H9 (cell line): ENCODE results near the gene SMC3. TPM values are rescaled to one million over a fixed set of nuclear protein-coding genes. Genes with fewer than 3 reads are reported as not detected.

Experiments
- DNase-seq: peaks from one replicate; pipeline ENCODE4 v3.0.0-alpha.2; 2017
- H2AFZ ChIP-seq: one replicate; pipeline ENCODE4 v1.6.1; 2013; ENCODE audit warnings: mild to moderate bottlenecking, low read length, control low read depth, moderate library complexity
- H2AK5ac ChIP-seq: 2 replicates; pipeline ENCODE4 v1.6.1; 2013; ENCODE audit warnings: low read length, control low read depth, mixed read lengths; ENCODE audit not compliant: insufficient read length
- H2BK120ac ChIP-seq: one replicate; pipeline ENCODE4 v1.6.1; 2013; ENCODE audit warnings: low read depth, mild to moderate bottlenecking, low read length, control low read depth, inconsistent platforms; ENCODE audit not compliant: poor library complexity, severe bottlenecking
- H2BK12ac ChIP-seq: 2 replicates; pipeline ENCODE4 v1.6.1; 2013; ENCODE audit warnings: low read length, control low read depth, mixed read lengths, low read depth; ENCODE audit not compliant: insufficient read length
- H2BK15ac ChIP-seq: 2 replicates; pipeline ENCODE4 v1.6.1; 2013; ENCODE audit warnings: low read depth, low read length, control low read depth
- H2BK20ac ChIP-seq: one replicate; pipeline ENCODE4 v1.6.1; 2013; ENCODE audit warnings: low read depth, mild to moderate bottlenecking, low read length, control low read depth, inconsistent platforms; ENCODE audit not compliant: poor library complexity, severe bottlenecking
- H2BK5ac ChIP-seq: 2 replicates; pipeline ENCODE4 v1.6.1; 2013; ENCODE audit warnings: low read length, control low read depth, mixed read lengths; ENCODE audit not compliant: insufficient read length
- H3K14ac ChIP-seq: 2 replicates; pipeline ENCODE4 v1.6.1; 2013; ENCODE audit warnings: low read length, control low read depth; ENCODE audit not compliant: insufficient read depth
- H3K18ac ChIP-seq: 2 replicates; pipeline ENCODE4 v1.6.1; 2013; ENCODE audit warnings: low read depth, mild to moderate bottlenecking, mixed read lengths, low read length, control low read depth; ENCODE audit not compliant: insufficient read length
- H3K23ac ChIP-seq: 2 replicates; pipeline ENCODE4 v1.6.1; 2013; ENCODE audit warnings: low read length, control low read depth, mixed read lengths, low read depth; ENCODE audit not compliant: insufficient read length
- H3K23me2 ChIP-seq: 2 replicates; pipeline ENCODE4 v1.6.1; 2013; ENCODE audit warnings: low read depth, mild to moderate bottlenecking, mixed read lengths, low read length, control low read depth; ENCODE audit not compliant: insufficient read length, poor library complexity, severe bottlenecking
- H3K27ac ChIP-seq: 2 replicates; pipeline ENCODE4 v1.5.1; 2013; ENCODE audit warnings: low read length, control low read depth, mixed read lengths, low read depth; ENCODE audit not compliant: insufficient read length
- H3K27me3 ChIP-seq: 2 replicates; pipeline ENCODE4 v1.6.1; 2013; ENCODE audit warnings: low read length, control low read depth, inconsistent platforms; ENCODE audit not compliant: insufficient read depth
- H3K4ac ChIP-seq: 2 replicates; pipeline ENCODE4 v1.6.1; 2013; ENCODE audit warnings: low read depth, mild to moderate bottlenecking, control low read depth, inconsistent platforms, low read length, moderate library complexity
- H3K4me1 ChIP-seq: 2 replicates; pipeline ENCODE4 v1.6.1; 2013; ENCODE audit warnings: low read length, control low read depth, inconsistent platforms; ENCODE audit not compliant: insufficient read depth
- H3K4me2 ChIP-seq: 2 replicates; pipeline ENCODE4 v1.6.1; 2013; ENCODE audit warnings: low read length, control low read depth, mixed read lengths; ENCODE audit not compliant: insufficient read length, insufficient read depth
- H3K56ac ChIP-seq: 2 replicates; pipeline ENCODE4 v1.6.1; 2013; ENCODE audit warnings: low read depth, mild to moderate bottlenecking, mixed read lengths, low read length, control low read depth; ENCODE audit not compliant: insufficient read length
- H3K79me1 ChIP-seq: 2 replicates; pipeline ENCODE4 v1.6.1; 2013; ENCODE audit warnings: low read depth, mild to moderate bottlenecking, moderate library complexity, low read length, control low read depth, inconsistent platforms; ENCODE audit not compliant: insufficient read depth, poor library complexity, severe bottlenecking
- H3K79me2 ChIP-seq: 2 replicates; pipeline ENCODE4 v1.6.1; 2013; ENCODE audit warnings: low read length, control low read depth, inconsistent platforms; ENCODE audit not compliant: insufficient read depth
- H3K9ac ChIP-seq: 2 replicates; pipeline ENCODE4 v1.6.1; 2013; ENCODE audit warnings: low read length, control low read depth, mixed read lengths; ENCODE audit not compliant: insufficient read length; ENCODE audit errors: extremely low read depth
- H3K9me3 ChIP-seq: one replicate; pipeline ENCODE4 v1.6.1; 2013; ENCODE audit warnings: low read depth, low read length, inconsistent platforms; ENCODE audit not compliant: control insufficient read depth
- H3T11ph ChIP-seq: one replicate; pipeline ENCODE4 v1.6.1; 2013; ENCODE audit warnings: mild to moderate bottlenecking, low read length, control low read depth, inconsistent platforms
- H4K20me1 ChIP-seq: one replicate; pipeline ENCODE4 v1.6.1; 2013; ENCODE audit not compliant: control insufficient read depth, insufficient read length, insufficient read depth
- H4K5ac ChIP-seq: 2 replicates; pipeline ENCODE4 v1.6.1; 2013; ENCODE audit warnings: low read depth, mild to moderate bottlenecking, mixed read lengths, low read length, control low read depth; ENCODE audit not compliant: insufficient read length
- H4K8ac ChIP-seq: replicated peaks from 2 replicates; pipeline ENCODE4 v1.6.1; 2013; ENCODE audit warnings: low read length, control low read depth, mixed read lengths, low read depth; ENCODE audit not compliant: insufficient read length
- H4K91ac ChIP-seq: 2 replicates; pipeline ENCODE4 v1.6.1; 2013; ENCODE audit warnings: low read depth, mild to moderate bottlenecking, moderate library complexity, mixed read lengths, low read length, control low read depth; ENCODE audit not compliant: insufficient read length
- H3K27ac Mint-ChIP-seq, 3 experiments: 2 replicates in 2 of 3; 3 replicates in 1 of 3; pipeline ENCODE4 v1.8.0; 2020 to 2021; ENCODE audit warnings: mixed read lengths in 3 of 3, mild to moderate bottlenecking in 1 of 3, moderate library complexity in 1 of 3
- H3K27me3 Mint-ChIP-seq: 2 replicates; pipeline ENCODE4 v1.8.0; 2021; ENCODE audit warnings: low read depth, mild to moderate bottlenecking, moderate library complexity, mixed read lengths
- H3K36me3 Mint-ChIP-seq, 3 experiments: 2 replicates in 2 of 3; 3 replicates in 1 of 3; pipeline ENCODE4 v1.8.0; 2020 to 2021; ENCODE audit warnings: low read depth in 3 of 3, mixed read lengths in 3 of 3; ENCODE audit not compliant: insufficient read depth in 1 of 3
- H3K4me1 Mint-ChIP-seq, 2 experiments: 2 replicates each; pipeline ENCODE4 v1.8.0; 2020; ENCODE audit warnings: mixed read lengths in 2 of 2
- H3K4me3 Mint-ChIP-seq, 2 experiments: 2 replicates in 1 of 2; 3 replicates in 1 of 2; pipeline ENCODE4 v1.8.0; 2020 to 2021; ENCODE audit warnings: mild to moderate bottlenecking in 2 of 2, mixed read lengths in 2 of 2, moderate library complexity in 1 of 2
- H3K9me3 Mint-ChIP-seq, 2 experiments: 2 replicates in 1 of 2; 3 replicates in 1 of 2; pipeline ENCODE4 v1.8.0; 2020; ENCODE audit warnings: mild to moderate bottlenecking in 2 of 2, mixed read lengths in 2 of 2, moderate library complexity in 1 of 2
- WGBS: extraction: QIAGEN DNeasy Blood & Tissue Kit; methylation state at CpG from one replicate; pipeline ENCODE4 v1.1.7; 2013; ENCODE audit warnings: missing lambda C conversion rate, low lambda C conversion rate, mixed read lengths; ENCODE audit not compliant: insufficient read length; ENCODE audit errors: extremely low coverage; 5-methylcytosine and 5-hydroxymethylcytosine counted together
- total RNA-seq: library from RNA; stranded (reverse); gene quantifications from 2 replicates; pipeline ENCODE4 v1.2.1, GENCODE V29; 2021
- TF ChIP-seq, protein P1 (sequence below): fragments of 200-600 bp; sonication (generic); conservative IDR thresholded peaks from 3 replicates; pipeline ENCODE4 v1.8.0; 2021; ENCODE audit warnings: antibody characterized with exemption, mild to moderate bottlenecking

SMC3 gene
- total RNA-seq, 1 experiment from 2014 or later, result 82.4 TPM

GRCh38 chr10:110643035-110643652, 75.6 kb downstream of the SMC3 start:
- H3K4me1 Mint-ChIP-seq, result peaks cover 29 to 34% of the 10 kb centered on the region in 2 experiments
- Histone ChIP-seq H2BK20ac (no peak overlapping the region), H2AFZ (no peak overlapping the region), H3T11ph (no peak overlapping the region), H3K18ac (no peak overlapping the region), H3K27ac (no peak overlapping the region), H2BK5ac (no peak overlapping the region), H3K27me3 (peaks cover 28% of the 10 kb centered on the region; the same call in 1 of the 2 replicates), H3K9ac (no peak overlapping the region), H3K4ac (no peak overlapping the region), H3K4me2 (peak overlapping the region; percentile 84), H3K23ac (no peak overlapping the region), H3K4me1 (peaks cover 2% of the 10 kb centered on the region; the same call in 1 of the 2 replicates), H3K56ac (no peak overlapping the region), H3K23me2 (peaks cover 17% of the 10 kb centered on the region), H4K5ac (no peak overlapping the region), H3K79me2 (no peaks in the 10 kb centered on the region), H3K14ac (no peak overlapping the region; the same call in 1 of the 2 replicates), H4K91ac (no peak overlapping the region), H2BK15ac (no peak overlapping the region), H3K79me1 (no peaks in the 10 kb centered on the region), H2AK5ac (no peak overlapping the region), H3K9me3 (no peaks in the 10 kb centered on the region), H4K8ac (no peak overlapping the region), H2BK120ac (no peak overlapping the region), H2BK12ac (no peak overlapping the region), H4K20me1 (no peaks in the 10 kb centered on the region)
- H3K9me3 Mint-ChIP-seq, result peaks cover 0 to 2% of the 10 kb centered on the region in 2 experiments; a peak in 1 of 5 replicates
- TF ChIP-seq, protein P1, sequence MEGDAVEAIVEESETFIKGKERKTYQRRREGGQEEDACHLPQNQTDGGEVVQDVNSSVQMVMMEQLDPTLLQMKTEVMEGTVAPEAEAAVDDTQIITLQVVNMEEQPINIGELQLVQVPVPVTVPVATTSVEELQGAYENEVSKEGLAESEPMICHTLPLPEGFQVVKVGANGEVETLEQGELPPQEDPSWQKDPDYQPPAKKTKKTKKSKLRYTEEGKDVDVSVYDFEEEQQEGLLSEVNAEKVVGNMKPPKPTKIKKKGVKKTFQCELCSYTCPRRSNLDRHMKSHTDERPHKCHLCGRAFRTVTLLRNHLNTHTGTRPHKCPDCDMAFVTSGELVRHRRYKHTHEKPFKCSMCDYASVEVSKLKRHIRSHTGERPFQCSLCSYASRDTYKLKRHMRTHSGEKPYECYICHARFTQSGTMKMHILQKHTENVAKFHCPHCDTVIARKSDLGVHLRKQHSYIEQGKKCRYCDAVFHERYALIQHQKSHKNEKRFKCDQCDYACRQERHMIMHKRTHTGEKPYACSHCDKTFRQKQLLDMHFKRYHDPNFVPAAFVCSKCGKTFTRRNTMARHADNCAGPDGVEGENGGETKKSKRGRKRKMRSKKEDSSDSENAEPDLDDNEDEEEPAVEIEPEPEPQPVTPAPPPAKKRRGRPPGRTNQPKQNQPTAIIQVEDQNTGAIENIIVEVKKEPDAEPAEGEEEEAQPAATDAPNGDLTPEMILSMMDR, result no peak
- peaks cover 0 to 3% (median 0%) of the 10 kb centered on the region in 3 experiments; a peak in 1 of 7 replicates for H3K36me3 Mint-ChIP-seq
- WGBS, result no CpG with 5 or more reads among the region's 40 CpGs
- DNase-seq, result peak; percentile 74
- H3K4me3 Mint-ChIP-seq, result peak overlapping the region; percentile 73 to 93
- H3K27me3 Mint-ChIP-seq, result peaks cover 64% of the 10 kb centered on the region
- peak overlapping the region in 1 of 3 experiments; percentile 52; a peak in 2 of 7 replicates for H3K27ac Mint-ChIP-seq
